Stimulated activated CD8-positive, alpha-beta memory T cell treated with anti-CD3 and anti-CD28 coated beads, Interleukin-12 subunit alpha, Interleukin-12 subunit beta, amount 100 ng/mL, for 24 hours (primary cell): ENCODE data around the gene PTCH2.
"Not testable (repeated sequence)": the region's sequence is repeated elsewhere in the genome, so short reads cannot be mapped to it uniquely, and the experiment has no call there.

Experiments
- DNase-seq: peaks from one replicate; pipeline ENCODE4 v3.0.0-alpha.2; 2020; ENCODE audit errors: extremely low read depth

Gene PTCH2

DNA sequence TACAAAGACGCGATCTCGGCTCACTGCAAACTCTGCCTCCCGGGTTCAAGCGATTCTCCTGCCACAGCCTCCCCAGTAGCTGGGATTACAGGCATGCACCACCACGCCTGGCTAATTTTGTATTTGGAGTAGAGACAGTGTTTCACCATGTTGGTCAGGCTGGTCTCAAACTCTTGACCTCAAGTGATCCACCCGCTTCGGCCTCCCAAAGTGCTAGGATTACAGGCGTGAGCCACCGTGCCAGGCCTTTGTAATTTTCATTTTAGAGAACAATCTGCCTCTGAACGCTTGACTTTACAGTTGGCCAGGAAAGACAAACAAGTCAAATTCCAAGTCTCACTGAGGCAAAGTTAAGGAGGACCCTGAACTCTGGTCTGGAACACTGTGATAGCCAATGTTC, 4.8 kb downstream of the PTCH2 start:
- DNase-seq = not testable (repeated sequence)

DNA sequence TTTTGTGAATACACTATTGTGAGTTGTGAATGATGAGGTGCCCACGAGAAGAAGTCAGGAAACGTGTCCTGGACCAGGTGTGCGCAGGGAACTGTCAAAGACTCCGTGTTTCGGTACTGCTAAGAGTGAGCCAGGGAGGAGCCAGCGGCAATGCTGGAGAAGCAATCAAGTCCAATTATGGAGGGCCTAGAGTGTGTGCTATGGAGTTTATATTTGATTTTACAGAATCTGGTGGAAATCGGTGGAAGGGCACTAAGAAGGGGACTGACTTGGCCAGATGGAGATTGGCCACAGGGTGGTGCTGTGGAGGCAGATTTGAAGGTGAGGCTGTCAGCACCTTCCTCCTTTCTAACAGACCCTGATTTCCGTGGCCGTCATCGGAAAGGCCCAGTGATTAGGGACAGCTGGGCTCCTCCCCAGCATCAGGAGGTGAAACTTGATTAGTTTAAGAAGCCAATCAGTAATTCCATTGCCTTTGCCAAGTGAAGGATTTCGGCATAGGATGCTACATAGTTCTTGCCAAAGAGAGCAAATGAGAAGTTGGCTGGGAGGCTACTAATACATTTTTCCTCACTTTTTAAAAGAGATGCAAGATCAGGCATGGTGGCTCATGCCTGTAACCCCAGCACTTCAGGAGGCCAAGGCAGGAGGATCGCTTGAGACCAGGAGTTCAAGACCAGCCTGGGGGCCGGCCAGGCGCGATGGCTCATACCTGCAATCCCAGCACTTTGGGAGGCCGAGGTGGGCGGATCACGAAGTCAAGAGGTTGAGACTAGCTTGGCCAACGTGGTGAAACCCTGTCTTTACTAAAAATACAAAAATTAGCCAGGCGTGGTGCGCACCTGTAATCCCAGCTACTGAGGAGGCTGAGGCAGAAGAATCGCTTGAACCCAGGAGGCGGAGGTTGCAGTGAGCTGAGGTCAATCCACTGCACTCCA, 7.0 kb downstream of the PTCH2 start:
- DNase-seq = peak; percentile 59

DNA sequence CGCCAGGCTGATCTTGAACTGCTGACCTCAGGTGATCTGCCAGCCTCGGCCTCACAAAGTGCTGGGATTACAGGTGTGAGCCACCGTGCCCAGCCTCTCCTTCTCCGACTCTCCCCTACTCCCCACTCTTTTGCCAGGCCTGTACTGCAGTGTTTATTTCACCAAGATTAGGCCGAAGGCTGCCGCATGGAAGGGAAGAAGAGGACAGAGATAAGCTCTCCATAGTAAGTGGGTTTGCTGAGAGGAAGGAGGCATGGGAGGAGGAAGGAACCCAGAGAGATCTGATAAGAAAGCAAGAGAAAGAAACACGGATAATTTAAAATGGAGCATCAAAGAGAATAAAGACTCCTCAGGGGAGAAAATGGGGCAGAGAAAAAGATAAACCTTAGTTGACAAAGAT, 8.7 kb downstream of the PTCH2 start:
- DNase-seq = no peak

DNA sequence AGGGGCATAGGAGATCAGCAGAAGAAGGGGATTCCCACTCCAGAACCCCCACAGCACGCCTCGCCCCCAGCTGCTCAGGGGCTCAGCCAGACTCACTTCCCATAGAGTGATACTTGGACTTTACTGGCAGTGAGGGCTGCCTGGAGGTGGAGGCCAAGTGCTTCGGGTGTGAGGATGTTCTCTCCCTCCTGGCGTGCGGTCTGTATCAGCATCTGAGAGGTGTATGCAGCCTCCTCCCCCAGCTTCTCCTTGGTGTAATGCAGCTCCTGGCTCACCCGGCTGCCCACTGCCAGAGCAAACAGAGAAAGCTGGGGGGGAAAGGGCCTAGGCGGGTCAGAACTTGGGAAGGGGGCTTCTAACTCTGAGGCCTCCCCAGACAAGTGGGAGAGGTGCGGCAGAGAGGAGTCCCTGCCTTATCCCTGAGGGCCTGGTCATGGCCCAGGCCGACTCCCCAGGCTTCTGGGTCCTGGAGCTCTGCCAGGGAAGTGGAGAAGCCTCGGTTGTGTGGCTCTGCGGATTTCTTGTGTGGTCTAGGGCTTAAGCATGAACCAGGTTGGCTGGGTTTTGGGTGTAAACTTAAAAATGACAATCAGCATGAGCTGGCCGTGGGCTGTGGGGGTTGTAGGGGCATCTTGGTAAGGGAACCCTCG, 10.9 kb downstream of the PTCH2 start:
- DNase-seq = no peak

DNA sequence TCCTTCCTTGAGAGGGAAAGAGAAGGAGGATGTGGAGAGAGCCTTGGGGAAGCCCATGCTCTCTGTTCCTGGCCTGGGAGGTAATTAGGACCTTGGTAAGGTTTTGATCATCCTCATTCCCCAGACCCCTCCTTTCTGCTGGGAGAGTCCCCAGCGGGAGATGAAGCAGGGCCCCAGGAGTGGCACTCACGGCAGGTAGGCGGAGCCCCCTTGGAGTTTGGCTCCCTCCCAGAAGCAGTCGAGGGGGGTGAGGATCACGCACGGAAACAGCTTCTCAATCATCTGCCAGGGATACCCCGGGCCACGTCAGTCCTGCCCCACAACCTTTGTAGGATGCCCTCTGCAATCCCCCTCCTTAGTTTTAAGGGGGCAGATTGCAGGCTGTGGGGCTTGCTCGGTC, 11.5 kb downstream of the PTCH2 start:
- no peak for DNase-seq

DNA sequence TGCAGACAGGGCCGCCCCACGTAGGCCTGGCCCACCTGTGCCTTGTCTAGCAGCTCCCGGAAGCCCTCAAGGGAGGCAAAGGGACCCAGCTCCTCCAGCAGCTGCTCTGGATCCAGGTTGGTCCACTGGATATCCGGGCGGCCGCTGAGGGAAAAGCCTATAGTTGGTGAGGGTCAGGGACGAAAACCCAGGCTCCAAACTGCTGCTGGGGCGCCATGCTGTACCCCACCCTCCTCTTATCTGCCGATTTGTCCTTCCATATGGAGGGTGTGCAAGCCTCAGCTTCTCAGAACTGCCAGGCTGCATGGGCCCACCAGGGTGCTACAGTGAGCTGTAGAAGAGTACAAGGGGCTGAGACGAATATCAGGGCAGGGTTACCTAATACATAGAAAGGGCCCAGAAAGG, 12.2 kb downstream of the PTCH2 start:
- DNase-seq = no peak

DNA sequence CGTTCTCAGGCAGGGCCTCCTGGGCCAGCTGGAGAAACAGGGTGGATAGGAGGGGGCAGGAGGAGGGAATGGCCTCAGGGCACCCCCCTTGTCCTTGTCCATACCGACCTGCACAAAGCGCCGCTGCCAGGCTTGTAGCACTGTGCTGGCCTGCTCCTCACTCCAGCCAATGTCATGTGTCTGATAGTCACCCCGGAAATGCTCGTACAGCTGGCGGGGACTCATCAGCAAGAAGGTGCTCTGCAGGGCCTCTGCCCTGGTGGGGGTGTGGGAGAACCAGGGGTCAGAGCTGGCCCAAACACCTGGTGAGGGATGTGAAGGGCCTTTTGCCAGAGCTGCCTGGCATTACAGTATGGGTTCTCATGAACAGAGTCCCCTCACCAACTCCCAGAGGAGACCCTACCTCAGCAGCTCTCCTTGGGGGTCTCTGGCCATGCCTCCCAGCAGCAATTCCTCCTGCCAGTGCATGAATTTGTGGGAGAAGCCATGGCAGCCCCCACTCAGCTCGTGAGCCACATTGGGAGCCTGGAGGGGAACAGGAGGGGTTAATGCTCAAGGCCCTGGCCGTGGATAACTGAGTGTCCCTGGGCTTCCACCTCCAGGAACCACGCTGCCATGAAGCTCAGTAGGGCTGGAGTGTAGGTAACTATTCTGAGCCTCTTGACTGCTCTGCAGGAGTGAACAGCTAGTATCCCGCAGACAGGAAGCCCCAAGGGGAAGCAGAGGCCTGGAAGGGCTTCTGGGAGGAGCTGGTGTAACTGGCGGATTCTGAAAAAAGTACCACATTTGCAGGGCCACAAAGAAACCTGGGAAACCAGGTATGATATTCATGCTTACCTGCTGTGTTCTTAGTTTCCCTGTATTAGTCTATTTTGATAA, 13.3 kb downstream of the PTCH2 start:
- DNase-seq = no peak

DNA sequence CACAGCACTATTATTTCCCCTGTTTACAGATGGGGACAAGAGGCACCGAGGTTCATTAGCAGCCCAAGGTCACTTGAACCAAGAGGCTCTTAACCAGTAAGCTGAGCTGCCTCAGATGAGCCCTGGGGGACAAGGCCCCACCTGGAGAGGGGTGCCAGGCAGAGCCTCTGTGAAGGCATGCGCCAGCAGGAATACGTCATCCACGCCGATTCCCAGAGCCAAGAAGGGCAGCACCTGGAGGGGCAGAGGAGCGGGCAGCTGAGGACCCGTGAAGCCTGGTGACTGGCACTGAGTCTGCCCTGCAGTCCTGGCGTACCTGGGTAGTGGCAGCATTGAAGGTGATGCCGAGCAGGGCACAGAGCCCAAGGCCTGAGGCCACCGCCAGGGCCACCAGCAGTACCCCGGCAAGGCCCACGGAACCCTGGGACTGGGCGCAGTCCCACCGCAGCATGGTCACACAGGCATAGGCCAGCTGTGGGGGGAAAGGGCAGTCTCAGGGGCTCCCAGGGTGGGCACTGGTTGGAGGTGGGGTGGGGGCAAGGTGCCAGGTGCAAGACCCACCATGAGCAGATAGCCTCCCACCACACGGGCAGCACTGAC, 14.1 kb downstream of the PTCH2 start:
- no peak for DNase-seq

DNA sequence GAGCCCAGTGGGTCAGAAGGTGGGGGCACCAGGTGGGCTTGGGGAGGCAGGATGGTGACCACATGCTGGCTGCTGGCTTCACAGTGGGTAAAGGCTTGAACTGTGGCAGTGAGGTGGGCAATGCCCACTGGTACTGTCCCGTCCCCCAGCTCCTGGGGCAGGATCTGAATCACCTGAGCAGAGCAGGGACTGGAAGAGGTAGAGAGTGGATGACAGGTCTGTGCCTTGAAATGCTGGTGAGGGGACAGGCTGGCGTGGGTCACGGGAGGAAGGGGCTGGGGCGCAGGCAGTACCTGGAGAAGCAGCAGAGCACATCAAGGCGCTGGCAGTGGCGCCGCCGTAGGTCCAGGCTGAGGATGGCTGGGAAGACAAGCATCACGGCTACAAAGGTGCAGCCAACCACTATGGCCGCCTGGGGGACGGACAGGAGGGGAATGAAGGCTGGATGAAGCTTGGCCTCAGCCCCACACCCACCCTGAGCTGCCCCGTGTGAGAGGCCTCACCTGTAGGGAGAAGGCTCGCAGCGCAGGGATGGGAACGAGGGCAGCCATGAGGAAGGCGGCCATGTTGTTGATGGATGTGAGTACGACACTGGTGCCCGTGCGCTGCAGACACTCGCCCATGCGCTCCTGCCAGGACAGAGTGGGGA, 14.9 kb downstream of the PTCH2 start:
- no peak for DNase-seq

DNA sequence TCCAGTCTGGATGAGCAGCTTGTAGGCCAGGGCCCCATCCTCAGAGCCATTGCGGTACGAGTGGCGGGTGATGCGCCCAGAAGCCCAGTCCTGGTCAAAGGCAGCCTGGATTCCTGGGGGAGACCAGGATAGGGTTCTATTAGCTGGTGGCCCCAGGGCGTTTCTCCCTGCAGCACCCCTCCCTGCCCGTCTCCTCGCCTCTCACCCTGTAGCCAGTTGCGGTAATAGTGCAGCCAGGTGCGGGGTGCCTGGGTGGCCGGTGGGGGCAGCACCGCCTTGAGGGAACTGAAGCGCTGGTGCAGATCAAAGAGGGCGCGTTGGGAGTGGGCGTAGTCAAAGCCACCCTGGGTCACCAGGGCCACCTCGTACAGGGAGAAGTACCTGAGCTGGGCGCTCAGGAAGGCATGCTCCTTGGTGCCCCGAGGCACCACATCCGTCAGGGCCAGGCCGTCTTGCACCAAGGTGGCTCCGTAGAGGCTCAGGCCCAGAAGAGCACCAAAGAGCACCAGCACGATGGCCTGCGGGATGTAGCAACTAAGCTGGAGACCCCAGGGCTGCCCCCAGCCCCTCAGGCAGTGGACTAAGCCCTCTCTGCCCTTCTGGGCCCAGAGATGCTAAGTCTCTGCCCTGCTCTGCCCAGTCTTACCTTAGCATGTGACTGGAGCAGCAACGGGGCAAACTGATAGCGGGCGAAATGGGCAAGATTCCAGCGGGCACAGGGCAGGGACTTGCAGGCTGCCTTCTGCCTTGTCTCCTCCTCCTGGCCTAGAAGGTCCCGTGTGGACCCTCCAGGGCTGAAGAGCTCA, 15.7 kb downstream of the PTCH2 start:
- no peak for DNase-seq

DNA sequence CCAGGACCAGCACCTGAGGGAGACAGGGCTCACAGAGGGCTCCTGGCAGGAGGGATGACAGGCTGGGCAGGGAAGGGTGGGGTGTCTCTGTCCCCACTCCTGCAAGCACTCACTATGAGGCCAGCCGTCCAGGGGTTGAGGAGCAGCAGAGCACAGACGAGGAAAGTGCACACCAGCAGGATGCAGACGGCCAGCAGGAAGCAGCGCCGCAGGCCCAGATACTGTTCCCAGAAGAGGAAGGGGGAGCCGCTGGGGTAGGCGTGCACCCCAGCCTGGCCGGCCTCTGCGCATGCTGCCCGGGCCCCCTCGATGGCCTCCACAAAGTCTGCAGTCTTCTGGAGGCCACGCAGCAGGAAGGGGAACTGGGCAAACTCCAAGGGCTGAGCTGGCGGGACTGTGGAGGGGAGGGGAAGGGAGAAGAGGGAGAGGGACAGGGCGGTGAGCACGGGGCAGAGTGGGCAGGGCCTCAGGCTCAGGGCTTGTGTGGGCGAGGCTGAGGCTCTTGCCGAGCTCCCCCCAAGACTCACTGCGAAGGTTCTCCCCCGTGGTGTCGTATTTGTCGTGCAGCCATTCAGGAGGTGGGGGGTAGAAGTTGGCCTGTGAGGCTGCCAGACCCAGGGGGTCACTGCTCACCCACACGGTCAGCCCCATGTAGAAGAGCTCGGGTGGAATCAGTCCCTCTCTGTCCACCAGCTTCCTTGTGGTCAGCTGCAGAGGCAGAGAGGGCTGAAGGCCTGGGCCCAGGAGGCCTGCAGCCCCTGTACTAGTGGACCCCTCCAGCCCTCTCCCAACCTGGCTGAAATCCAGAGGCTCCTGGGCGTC, 16.5 kb downstream of the PTCH2 start:
- DNase-seq = no peak

DNA sequence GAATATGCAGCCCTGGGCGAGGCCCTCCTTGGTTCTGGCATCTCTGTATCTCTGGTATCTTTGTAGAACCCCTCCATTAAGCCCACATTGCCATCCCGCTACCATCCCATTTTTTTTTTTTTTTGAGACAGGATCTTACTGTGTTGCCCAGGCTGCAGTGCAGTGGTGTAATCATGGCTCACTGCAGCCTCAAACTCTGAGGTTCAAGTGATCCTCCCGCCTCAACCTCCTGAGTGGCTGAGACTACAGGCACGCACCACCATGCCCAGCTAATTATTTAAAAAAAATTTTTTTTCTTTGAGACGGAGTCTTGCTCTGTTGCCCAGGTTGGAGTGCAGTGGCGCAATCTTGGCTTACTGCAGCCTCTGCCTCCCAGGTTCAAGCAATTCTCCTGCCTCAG, 18.7 kb downstream of the PTCH2 start:
- DNase-seq = not testable (repeated sequence)

DNA sequence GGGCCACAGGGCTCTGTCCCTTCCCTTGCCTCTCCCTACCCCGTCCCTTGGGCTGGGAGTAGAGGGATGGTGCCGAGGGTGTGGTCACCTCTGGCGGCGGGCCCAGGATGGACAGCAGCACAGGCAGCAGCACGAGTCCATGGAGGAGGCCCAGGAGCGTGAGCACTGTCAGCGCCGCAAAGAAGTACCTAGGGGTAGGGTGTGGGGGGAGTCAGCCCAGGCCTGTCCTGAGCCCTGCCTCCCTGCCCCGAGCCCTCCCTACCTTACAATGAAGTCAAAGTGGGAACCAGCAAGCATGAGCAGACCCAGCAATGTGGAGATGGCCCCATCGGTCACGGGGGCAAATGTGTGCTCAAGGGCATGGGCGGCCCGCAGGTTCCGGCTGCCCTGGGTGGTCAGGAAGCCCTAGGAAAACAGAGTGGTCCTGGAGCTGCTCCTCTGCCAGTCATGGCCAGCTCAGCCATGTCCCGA, 20.0 kb downstream of the PTCH2 start:
- no peak for DNase-seq

DNA sequence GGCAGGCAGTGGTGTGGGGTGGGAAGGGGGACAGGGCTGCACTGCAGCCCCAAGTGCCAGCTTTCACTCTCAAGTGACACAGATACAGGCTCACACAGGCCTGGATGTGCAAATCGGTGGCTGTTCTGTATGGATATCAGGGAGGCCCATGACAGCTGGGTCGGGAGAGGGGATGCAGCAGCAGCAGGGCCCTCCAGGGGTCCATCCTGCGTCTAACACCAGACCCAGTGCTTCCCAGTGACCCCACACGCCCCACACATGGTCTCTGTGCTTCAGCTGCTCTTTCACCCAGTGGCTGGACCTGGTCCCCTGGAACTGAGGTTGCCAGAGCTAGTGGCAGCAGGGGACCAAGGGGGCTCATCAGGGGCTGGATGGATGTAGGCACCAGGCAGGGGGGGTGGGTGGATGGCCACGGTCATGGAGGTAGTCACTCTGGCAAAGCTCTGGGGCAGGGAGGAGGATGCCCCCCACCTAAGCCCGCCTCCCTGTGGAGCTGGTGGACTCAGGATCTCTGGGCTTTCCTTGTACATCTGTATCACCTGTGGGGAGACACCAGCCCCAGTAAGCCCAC, 20.8 kb downstream of the PTCH2 start:
- DNase-seq = no peak

DNA sequence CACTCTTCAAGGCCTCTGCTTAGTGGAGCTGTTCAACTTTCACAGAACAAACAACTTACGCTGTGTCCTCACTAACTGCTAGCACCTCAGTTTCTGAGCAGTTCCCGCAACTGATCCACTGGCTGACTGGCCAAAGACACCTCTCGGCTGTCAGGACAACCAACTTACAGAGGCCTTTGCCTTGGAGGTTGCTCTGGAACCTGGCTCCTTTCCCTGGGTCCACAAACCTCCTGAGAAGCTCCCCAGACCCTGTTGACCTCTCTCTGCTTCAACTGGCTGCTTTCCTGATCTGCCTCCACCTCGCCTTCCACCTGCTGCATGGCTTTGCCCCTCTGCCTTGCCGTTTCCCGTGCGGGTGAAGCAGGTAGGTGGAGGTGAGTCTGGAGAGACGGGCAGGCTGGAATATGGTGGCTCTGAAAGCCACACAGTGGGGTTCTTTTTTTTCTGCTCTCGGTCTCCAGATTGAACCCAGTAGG, 21.8 kb downstream of the PTCH2 start:
- no peak for DNase-seq

DNA sequence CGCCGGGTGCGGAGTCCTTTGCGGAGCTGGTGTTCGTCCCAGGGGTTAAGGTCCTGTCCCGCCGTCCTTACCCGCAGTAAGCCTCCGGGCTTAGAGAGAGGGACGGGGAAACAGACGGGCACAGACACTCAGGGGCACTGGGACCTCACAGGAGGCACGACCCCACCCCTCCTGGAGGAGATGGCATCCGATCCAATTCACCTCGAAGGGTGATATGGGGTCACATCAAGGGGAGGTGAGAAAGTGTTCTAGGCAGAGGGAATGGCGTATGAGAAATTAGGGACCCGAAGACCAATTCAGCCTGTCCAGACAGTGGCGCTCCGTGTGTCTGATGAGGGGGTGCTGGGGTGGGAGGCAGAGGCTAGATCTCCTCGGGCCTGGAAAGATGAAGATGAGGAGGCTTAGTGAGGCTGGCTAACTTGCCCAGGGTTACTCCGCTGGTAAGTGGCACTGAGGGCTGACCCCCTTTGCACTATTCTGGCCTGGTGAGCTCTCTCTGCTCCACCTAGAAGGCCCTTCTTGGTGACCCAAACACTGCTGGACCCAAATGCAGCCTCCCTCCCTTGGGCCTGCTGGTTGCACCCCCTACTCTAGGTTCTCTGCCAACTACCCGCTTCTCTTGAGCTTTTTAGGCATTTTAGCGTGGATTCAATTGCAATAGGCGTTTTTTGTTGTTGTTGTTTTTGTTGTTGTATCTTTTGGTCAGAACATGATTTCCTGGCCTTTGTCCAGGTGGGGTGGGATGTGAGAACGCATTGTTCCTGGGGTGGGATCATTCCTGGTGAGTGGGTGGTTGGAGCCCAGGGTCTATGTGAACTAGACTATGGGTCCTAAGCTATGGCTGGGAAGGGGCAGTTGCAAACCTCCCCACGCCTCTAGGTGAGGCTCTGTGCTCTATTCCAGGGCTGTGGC, 22.5 kb downstream of the PTCH2 start:
- no peak for DNase-seq

DNA sequence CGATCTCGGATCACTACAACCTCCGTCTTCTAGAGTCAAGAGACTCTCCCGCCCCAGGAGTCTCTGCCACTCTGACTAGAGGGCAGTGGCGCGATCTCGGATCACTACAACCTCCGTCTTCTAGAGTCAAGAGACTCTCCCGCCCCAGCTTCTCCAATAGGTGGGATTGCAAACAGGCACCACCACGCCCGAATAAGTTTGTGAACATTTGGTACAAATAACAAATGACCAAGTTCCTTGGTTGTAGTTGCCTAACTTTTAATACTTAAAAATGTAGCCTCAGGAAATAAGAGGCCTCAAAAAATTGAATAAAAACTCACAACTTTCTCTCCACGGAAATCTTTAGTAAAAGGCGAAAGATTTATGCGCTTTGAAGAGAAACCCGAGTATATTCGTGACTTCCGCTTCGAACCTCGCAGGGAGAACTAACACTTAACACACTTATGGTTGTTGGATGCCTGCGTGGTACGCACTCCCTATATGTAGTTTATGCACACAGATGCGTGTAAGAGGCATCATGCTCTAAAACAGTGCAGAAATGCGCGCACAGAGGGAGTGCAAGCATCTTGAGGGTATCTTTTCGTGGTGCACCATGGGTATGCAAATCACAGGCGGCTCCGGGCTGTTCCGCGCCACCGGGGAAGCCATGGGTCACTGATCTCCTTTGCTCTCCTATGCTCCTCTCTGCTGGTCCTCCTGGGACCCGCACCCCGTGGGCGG, 23.3 kb downstream of the PTCH2 start:
- peak; percentile 58 for DNase-seq
